ENCODE results near the gene RHEB. TPM values are rescaled to one million over a fixed set of nuclear protein-coding genes. Genes with fewer than 3 reads are reported as not detected.

RHEB gene
- total RNA-seq, 1 donor from 2014 or later = 225 TPM

- peaks cover 42% of the 10 kb centered on the region for H3K27me3 ChIP-seq
- Mint-ChIP-seq H3K27ac (no peak overlapping the region), H3K9me3 (no peaks in the 10 kb centered on the region), H3K4me1 (peaks cover 11% of the 10 kb centered on the region), H3K36me3 (no peaks in the 10 kb centered on the region), H3K4me3 (no peak overlapping the region), H3K27me3 (ENCODE audit: insufficient read depth, low read depth) (peaks cover 16% of the 10 kb centered on the region)
- H2AFZ ChIP-seq (replicated peaks) = no peak overlapping the region
- peaks cover 16% of the 10 kb centered on the region for H3K4me1 ChIP-seq
- no peak for TF ChIP-seq EZH2 (IDR thresholded peaks at IDR 0.05)
- TF ChIP-seq EZH2phosphoT487 (IDR thresholded peaks at IDR 0.05) = no peak
- no peak for TF ChIP-seq CTCF (IDR thresholded peaks at IDR 0.05)
- no peak overlapping the region for H3K27ac ChIP-seq
- no peaks in the 10 kb centered on the region for H3K36me3 ChIP-seq
- H3K4me3 ChIP-seq = no peak overlapping the region
- no peak overlapping the region for H3K9ac ChIP-seq
- no peak overlapping the region for H3K4me2 ChIP-seq
- no peaks in the 10 kb centered on the region for H3K9me3 ChIP-seq (ENCODE audit: low read depth)
- no peak for DNase-seq (ENCODE audit: low spot score)
- H4K20me1 ChIP-seq (ENCODE audit: low read depth) = no peaks in the 10 kb centered on the region
- H3K79me2 ChIP-seq (ENCODE audit: low read depth) = no peaks in the 10 kb centered on the region
- H3F3A ChIP-seq (ENCODE audit: low read depth) = no peaks in the 10 kb centered on the region
Measured at GRCh38 chr7:151437159-151437553, 82.5 kb downstream of the RHEB start.

DNA sequence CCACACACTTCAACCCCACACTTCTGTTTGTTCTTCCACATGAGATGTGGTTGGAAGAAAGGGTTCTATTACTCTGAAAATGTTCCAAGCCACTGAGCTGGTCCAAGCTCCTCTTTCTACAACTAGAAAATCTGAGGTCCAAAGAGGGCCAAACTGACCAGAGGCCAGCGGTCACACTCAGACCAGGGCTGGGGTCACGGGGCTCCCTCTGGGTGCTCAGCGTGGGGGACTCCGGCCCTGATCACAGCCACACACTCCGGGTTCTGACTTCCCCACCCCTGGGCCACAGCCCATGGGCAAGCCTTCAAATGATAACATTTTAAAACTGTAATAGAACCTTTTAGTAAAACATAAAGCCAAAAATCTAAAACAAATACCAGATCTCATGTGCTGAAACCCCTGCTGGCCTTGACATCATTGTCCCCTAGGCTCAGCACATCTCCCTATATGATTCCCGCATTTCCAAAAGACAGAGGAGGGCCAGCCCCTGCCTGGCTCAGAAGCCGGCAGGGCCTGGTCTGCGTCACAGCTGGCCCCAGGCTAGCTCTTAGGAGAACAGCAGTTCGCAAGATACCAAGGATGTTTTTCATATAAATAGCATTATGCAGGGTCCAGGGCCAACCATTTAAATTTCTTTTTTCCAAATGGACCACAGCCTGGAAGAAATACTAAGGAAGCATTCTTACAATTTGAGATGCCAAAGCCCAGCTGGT, 83.1 kb downstream of the RHEB start:
- Mint-ChIP-seq H3K9me3 (no peaks in the 10 kb centered on the region), H3K27ac (no peak overlapping the region), H3K4me1 (peaks cover 11% of the 10 kb centered on the region), H3K36me3 (no peaks in the 10 kb centered on the region), H3K27me3 (ENCODE audit: insufficient read depth, low read depth) (peaks cover 14% of the 10 kb centered on the region), H3K4me3 (peak overlapping the region; percentile 30)
- Histone ChIP-seq H3K79me2 (ENCODE audit: low read depth) (no peaks in the 10 kb centered on the region), H4K20me1 (ENCODE audit: low read depth) (no peaks in the 10 kb centered on the region), H3K27ac (no peak overlapping the region), H3K36me3 (no peaks in the 10 kb centered on the region), H2AFZ (replicated peaks) (no peak overlapping the region), H3K4me1 (peaks cover 16% of the 10 kb centered on the region), H3K4me2 (no peak overlapping the region), H3K9ac (no peak overlapping the region), H3K27me3 (peaks cover 37% of the 10 kb centered on the region), H3K4me3 (no peak overlapping the region), H3K9me3 (ENCODE audit: low read depth) (no peaks in the 10 kb centered on the region), H3F3A (ENCODE audit: low read depth) (no peaks in the 10 kb centered on the region)
- TF ChIP-seq EZH2phosphoT487 (IDR thresholded peaks at IDR 0.05) (no peak), EZH2 (IDR thresholded peaks at IDR 0.05) (no peak), CTCF (IDR thresholded peaks at IDR 0.05) (no peak)
- no peak for DNase-seq (ENCODE audit: low spot score)

GRCh38 chr7:151435971-151436370, 83.7 kb downstream of the RHEB start:
- H3K9me3 ChIP-seq (ENCODE audit: low read depth) = no peaks in the 10 kb centered on the region
- TF ChIP-seq EZH2phosphoT487 (IDR thresholded peaks at IDR 0.05) (no peak), CTCF (IDR thresholded peaks at IDR 0.05) (no peak), EZH2 (IDR thresholded peaks at IDR 0.05) (no peak)
- H3K9ac ChIP-seq = no peak overlapping the region
- H3F3A ChIP-seq (ENCODE audit: low read depth) = no peaks in the 10 kb centered on the region
- no peaks in the 10 kb centered on the region for H3K36me3 ChIP-seq
- H4K20me1 ChIP-seq (ENCODE audit: low read depth) = no peaks in the 10 kb centered on the region
- no peak overlapping the region for H3K4me3 ChIP-seq
- H3K4me2 ChIP-seq = no peak overlapping the region
- no peak overlapping the region for H2AFZ ChIP-seq (replicated peaks)
- no peaks in the 10 kb centered on the region for H3K79me2 ChIP-seq (ENCODE audit: low read depth)
- H3K9me3 Mint-ChIP-seq = no peaks in the 10 kb centered on the region
- H3K27ac Mint-ChIP-seq = no peak overlapping the region
- no peak overlapping the region for H3K4me3 Mint-ChIP-seq
- H3K4me1 Mint-ChIP-seq = peaks cover 8% of the 10 kb centered on the region
- no peak overlapping the region for H3K27ac ChIP-seq
- H3K36me3 Mint-ChIP-seq = no peaks in the 10 kb centered on the region
- peaks cover 31% of the 10 kb centered on the region for H3K27me3 ChIP-seq
- DNase-seq (ENCODE audit: low spot score) = no peak
- H3K27me3 Mint-ChIP-seq (ENCODE audit: insufficient read depth, low read depth) = peaks cover 15% of the 10 kb centered on the region
- peaks cover 16% of the 10 kb centered on the region for H3K4me1 ChIP-seq
